ENCODE measurements around the gene DHTKD1. TPM values are rescaled to one million over a fixed set of nuclear protein-coding genes. Genes with fewer than 3 reads are reported as not detected.

DHTKD1 gene
- total RNA-seq, 1 experiment from 2014 or later: 32.4 TPM

DNA sequence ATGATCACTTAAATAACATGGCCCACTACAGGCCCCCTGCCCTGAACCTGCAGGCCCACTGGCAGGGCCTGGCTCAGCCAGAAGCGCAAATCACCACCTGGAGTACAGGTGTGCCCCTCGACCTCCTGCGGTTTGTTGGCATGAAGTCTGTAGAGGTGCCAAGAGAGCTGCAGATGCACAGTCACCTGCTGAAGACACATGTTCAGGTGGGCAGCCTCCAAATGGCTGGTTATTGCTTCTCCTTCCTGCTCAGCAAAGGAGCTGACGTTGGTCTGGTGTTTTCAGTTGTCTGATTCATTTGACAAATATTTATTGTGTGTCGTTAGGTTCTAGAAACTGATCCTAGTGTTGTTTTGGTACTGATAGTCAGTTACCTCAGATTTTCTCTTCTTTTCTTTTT lies 29.0 kb downstream of the DHTKD1 start:
- Histone ChIP-seq H3K36me3 (ENCODE audit: insufficient read depth, low read length, poor library complexity, severe bottlenecking) (peaks cover 61% of the 10 kb centered on the region), H3K9me3 (ENCODE audit: low read depth, low read length, poor library complexity, severe bottlenecking) (no peaks in the 10 kb centered on the region), H3K4me3 (ENCODE audit: low read depth, low read length, poor library complexity, severe bottlenecking) (no peak overlapping the region), H3K4me1 (ENCODE audit: insufficient read depth, low read length, poor library complexity, severe bottlenecking) (no peaks in the 10 kb centered on the region), H3K27me3 (replicated peaks; ENCODE audit: insufficient read depth, low read depth, low read length, poor library complexity) (no peaks in the 10 kb centered on the region), H3K27ac (ENCODE audit: low read depth, low read length, poor library complexity, severe bottlenecking) (no peak overlapping the region)
- intact Hi-C loops (cut with micrococcal nuclease; ENCODE audit: unreplicated experiment): no loop called here
- ChIA-PET CTCF (no interaction called here), POLR2A (ENCODE audit: low non-redundant PET) (no interaction called here)
- DNase-seq (ENCODE audit: low spot score): no peak
- TF ChIP-seq, protein P1, sequence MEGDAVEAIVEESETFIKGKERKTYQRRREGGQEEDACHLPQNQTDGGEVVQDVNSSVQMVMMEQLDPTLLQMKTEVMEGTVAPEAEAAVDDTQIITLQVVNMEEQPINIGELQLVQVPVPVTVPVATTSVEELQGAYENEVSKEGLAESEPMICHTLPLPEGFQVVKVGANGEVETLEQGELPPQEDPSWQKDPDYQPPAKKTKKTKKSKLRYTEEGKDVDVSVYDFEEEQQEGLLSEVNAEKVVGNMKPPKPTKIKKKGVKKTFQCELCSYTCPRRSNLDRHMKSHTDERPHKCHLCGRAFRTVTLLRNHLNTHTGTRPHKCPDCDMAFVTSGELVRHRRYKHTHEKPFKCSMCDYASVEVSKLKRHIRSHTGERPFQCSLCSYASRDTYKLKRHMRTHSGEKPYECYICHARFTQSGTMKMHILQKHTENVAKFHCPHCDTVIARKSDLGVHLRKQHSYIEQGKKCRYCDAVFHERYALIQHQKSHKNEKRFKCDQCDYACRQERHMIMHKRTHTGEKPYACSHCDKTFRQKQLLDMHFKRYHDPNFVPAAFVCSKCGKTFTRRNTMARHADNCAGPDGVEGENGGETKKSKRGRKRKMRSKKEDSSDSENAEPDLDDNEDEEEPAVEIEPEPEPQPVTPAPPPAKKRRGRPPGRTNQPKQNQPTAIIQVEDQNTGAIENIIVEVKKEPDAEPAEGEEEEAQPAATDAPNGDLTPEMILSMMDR (conservative IDR thresholded peaks at IDR 0.05; ENCODE audit: low read depth, low read length): no peak
- no peak for TF ChIP-seq EZH2 (IDR thresholded peaks at IDR 0.05; ENCODE audit: borderline replicate concordance, low read depth, low read length, poor library complexity, severe bottlenecking)
- BruUV-seq (replicated peaks): no TSS peak

DNA sequence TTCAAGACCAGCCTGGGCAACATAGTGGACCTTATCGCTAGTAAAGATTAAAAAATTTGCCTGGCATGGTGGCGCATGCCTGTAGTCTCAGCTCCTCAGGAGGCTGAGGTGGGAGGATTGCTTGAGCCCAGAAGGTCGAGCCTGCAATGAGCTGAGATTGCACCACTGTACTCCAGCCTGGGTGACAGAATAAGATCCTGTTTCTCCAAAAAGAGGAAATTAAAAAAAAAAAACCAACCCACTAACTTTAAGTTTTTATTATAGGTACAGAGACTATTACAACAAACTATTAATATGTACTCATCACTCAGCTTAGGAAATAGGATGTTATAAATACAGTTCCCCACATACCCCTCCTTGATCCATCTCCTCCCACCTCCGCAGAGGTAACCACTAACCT lies 30.2 kb downstream of the DHTKD1 start:
- CTCF ChIA-PET: no interaction called here
- Histone ChIP-seq H3K36me3 (ENCODE audit: insufficient read depth, low read length, poor library complexity, severe bottlenecking) (peaks cover 61% of the 10 kb centered on the region), H3K27ac (ENCODE audit: low read depth, low read length, poor library complexity, severe bottlenecking) (no peak overlapping the region), H3K4me1 (ENCODE audit: insufficient read depth, low read length, poor library complexity, severe bottlenecking) (no peaks in the 10 kb centered on the region), H3K4me3 (ENCODE audit: low read depth, low read length, poor library complexity, severe bottlenecking) (no peak overlapping the region), H3K27me3 (replicated peaks; ENCODE audit: insufficient read depth, low read depth, low read length, poor library complexity) (no peaks in the 10 kb centered on the region), H3K9me3 (ENCODE audit: low read depth, low read length, poor library complexity, severe bottlenecking) (no peaks in the 10 kb centered on the region)
- intact Hi-C loops (cut with micrococcal nuclease; ENCODE audit: unreplicated experiment): no loop called here
- no peak for TF ChIP-seq EZH2 (IDR thresholded peaks at IDR 0.05; ENCODE audit: borderline replicate concordance, low read depth, low read length, poor library complexity, severe bottlenecking)
- TF ChIP-seq, protein P1 (conservative IDR thresholded peaks at IDR 0.05; ENCODE audit: low read depth, low read length): no peak
- DNase-seq (ENCODE audit: low spot score): no peak
- POLR2A ChIA-PET (ENCODE audit: low non-redundant PET): no interaction called here
- BruUV-seq (replicated peaks): no TSS peak

DNA sequence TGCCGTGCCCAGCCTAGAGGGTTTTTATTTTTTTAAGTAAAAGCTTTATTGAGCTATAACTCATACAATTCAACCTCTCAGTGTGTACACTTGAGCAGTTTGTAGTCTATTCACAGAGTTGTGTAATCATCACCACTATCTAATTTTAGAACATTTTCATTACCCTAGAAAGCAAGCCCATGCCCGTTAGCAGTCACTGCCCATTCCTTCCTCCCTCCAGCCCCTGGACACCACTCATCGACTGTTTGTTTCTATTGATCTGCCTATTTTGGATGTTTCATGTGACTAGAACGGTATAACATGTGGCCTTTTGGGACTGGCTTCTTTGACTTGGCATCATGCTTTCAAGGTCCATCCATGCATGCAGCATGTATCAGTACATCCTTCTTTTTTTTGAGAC lies 35.0 kb downstream of the DHTKD1 start:
- TF ChIP-seq, protein P1 (conservative IDR thresholded peaks at IDR 0.05; ENCODE audit: low read depth, low read length): no peak
- TF ChIP-seq EZH2 (IDR thresholded peaks at IDR 0.05; ENCODE audit: borderline replicate concordance, low read depth, low read length, poor library complexity, severe bottlenecking): no peak
- ChIA-PET CTCF (no interaction called here), POLR2A (ENCODE audit: low non-redundant PET) (no interaction called here)
- Histone ChIP-seq H3K4me3 (ENCODE audit: low read depth, low read length, poor library complexity, severe bottlenecking) (no peak overlapping the region), H3K27ac (ENCODE audit: low read depth, low read length, poor library complexity, severe bottlenecking) (no peak overlapping the region), H3K9me3 (ENCODE audit: low read depth, low read length, poor library complexity, severe bottlenecking) (no peaks in the 10 kb centered on the region), H3K4me1 (ENCODE audit: insufficient read depth, low read length, poor library complexity, severe bottlenecking) (no peaks in the 10 kb centered on the region), H3K27me3 (replicated peaks; ENCODE audit: insufficient read depth, low read depth, low read length, poor library complexity) (no peaks in the 10 kb centered on the region), H3K36me3 (ENCODE audit: insufficient read depth, low read length, poor library complexity, severe bottlenecking) (peaks cover 64% of the 10 kb centered on the region)
- no TSS peak for BruUV-seq (replicated peaks)
- no peak for DNase-seq (ENCODE audit: low spot score)
- intact Hi-C loops (cut with micrococcal nuclease; ENCODE audit: unreplicated experiment): no loop called here
